KOPT-K1 (cell line): ENCODE results near the gene ADD1.
"Not testable (repeated sequence)": the region's sequence is repeated elsewhere in the genome, so short reads cannot be mapped to it uniquely, and the experiment has no call there.

Experiments used
- H3K27ac ChIP-seq: fragments of 200-600 bp; sonication (generic); 2 replicates; pipeline ENCODE4 v1.5.1; 2016; ENCODE audit warnings: antibody characterized with exemption, mild to moderate bottlenecking, low read depth, low read length; ENCODE audit not compliant: poor library complexity, severe bottlenecking
- H3K36me3 ChIP-seq: fragments of 200-600 bp; sonication (generic); 2 replicates; pipeline ENCODE4 v1.5.1; 2017; ENCODE audit warnings: antibody characterized with exemption, mild to moderate bottlenecking, low read length, moderate library complexity; ENCODE audit not compliant: insufficient read depth
- H3K9me3 ChIP-seq: fragments of 200-600 bp; sonication (generic); 2 replicates; pipeline ENCODE4 v1.5.1; 2017; ENCODE audit warnings: antibody characterized with exemption, low read length, mild to moderate bottlenecking; ENCODE audit not compliant: insufficient read depth, poor library complexity, severe bottlenecking

The ADD1 gene

DNA sequence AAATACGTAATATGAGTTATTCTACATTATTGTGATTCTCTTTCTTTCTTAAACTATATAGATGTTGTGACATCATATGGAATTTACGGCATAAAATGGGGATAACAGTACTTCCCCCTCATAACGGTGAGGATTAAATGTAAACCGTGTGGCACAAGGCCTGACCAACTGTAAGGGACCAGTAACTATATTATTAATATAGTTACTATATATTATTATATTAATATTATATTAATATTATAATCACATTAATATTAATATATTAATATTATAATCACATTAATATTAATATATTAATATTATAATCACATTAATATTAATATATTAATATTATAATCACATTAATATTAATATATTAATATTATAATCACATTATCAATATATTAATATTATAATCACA lies 116.8 kb downstream of the ADD1 start:
- H3K9me3 ChIP-seq, H3K27ac ChIP-seq: not testable (repeated sequence)
- peaks cover 56% of the 10 kb centered on the region for H3K36me3 ChIP-seq

DNA sequence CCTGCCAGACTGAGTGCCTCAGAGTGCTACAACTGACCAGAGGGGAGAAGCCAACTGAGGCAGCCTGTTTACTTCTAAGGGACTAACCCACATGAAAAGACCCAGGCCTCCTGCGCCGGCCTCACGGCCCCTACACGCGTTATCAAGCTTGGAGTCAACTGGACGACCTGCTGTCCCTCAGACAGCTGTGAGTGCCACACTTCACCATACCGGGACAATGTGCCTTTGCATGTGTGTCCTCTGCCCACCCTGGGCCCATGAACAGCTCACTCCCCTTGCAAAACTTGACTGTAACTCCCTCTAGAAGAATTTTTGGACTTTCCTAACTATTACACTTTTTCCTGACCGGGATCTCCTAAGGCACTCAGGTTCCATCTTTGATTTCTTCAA lies 117.8 kb downstream of the ADD1 start:
- H3K9me3 ChIP-seq, result no peaks in the 10 kb centered on the region

DNA sequence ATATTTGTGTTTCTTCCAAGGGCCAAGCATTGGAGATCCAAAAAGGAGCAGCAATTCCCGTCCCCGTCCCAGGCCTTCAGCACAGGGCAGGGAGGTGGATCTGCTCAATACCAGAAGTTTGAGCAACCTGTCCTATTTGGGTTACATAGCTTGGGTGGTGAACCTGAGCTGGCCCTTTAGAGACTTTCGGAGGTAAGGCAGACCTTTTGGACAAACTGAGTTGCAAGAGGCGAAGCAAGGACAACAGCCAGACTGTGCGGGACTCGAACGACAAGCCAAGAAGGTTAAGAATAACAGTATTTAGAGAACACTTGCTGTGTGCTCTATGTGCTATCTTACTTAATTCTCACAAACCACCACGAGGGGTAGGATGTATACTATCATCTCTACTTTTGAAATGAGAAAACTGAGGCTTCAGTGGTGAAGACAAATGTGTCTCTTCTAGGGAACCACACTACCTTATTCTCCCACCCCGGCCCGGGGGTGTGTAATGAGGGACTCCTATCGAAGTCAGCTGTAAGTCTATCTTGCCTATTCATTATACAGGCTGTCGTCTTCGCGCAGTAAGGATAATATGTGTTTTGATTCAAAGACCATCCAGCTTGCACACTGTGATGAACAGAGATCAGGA lies 118.3 kb downstream of the ADD1 start:
- Histone ChIP-seq H3K9me3 (no peaks in the 10 kb centered on the region), H3K36me3 (peaks cover 41% of the 10 kb centered on the region), H3K27ac (peak overlapping the region; percentile 82)

More for the DNA sequence above, 117.8 kb downstream of the ADD1 start:
- Histone ChIP-seq H3K36me3 (peaks cover 46% of the 10 kb centered on the region), H3K27ac (peak overlapping the region; percentile 82)

DNA sequence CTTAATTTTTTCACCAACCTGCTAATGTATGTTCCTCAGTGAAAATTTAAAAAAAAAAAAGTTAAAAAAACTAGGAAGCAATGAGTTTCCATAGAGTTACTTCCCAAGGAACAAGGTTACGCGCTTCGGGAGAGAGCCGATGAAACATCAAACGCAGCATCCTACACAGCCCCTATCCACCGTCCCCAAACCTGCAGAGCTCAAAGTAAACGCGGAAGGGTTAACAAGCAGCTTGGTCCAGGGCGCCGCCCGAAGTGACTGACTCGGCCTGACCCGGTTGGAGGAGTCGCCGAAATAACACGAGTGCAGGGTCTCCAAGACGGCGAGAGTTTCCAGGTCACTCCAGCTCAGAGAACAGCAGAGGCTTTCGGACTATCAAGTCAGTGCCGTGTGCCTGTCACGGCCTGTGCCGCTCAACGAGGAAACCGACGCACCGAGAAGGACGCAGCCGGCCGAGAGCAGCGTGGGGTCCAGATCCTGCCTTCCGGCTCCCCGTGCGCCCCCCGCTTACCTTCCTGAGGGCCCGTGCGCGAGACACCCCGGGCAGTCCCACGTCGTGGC lies 119.0 kb downstream of the ADD1 start:
- Histone ChIP-seq H3K27ac (peak overlapping the region; percentile 82), H3K9me3 (no peaks in the 10 kb centered on the region), H3K36me3 (peaks cover 33% of the 10 kb centered on the region)

DNA sequence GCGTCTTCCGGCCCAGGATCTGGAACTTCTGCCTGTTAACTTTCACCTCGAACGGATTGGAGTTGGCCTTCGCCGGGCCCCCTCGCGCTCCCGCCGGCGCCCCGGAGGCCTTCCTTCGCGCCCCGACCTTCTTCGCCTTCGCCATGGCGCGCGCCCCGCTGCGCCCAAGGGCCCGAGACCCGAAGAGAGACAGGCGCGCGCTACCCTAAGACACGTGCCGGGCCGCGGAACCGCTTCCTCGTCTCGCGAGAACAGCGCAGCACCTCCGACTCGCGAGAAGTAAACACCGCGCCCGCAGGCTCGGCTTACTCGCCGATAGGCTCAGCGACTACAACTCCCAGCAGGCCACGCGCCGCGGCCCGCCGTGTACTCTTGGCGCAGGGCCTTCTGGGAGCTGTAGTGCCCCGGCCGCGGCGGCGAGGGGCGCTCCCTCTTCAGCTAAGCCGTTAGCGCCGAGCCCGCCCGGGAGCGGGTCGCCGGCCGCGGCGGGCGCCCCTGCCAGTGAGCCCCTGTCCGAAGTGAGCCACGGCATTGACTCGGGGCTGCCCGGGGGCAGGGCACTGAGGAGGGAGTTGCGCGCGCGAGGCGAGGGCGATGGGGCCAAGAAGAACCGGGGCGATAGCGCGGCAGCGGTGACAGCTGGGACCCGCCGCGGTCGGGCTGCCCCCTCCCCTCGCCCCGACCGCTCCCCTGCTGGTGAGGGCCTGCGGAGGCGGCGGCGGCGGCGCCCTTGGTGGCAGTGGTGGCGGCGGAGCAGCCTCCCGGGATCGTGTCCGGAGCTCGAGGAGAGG lies 119.7 kb downstream of the ADD1 start, which contains the start of the genes GRK4 and NOP14:
Gene GRK4 (plus strand): TSS at position 397 of the 791 bp plus-strand sequence. CDS start 500 bp downstream, outside the sequence.
Gene NOP14 (minus strand): TSS at position 232 of the 791 bp plus-strand sequence. CDS start 87 bp downstream, at position 145.
- Histone ChIP-seq H3K36me3 (peaks cover 27% of the 10 kb centered on the region), H3K27ac (peak within 1 kb of the TSS; percentile 82), H3K9me3 (no peaks in the 10 kb centered on the region)

DNA sequence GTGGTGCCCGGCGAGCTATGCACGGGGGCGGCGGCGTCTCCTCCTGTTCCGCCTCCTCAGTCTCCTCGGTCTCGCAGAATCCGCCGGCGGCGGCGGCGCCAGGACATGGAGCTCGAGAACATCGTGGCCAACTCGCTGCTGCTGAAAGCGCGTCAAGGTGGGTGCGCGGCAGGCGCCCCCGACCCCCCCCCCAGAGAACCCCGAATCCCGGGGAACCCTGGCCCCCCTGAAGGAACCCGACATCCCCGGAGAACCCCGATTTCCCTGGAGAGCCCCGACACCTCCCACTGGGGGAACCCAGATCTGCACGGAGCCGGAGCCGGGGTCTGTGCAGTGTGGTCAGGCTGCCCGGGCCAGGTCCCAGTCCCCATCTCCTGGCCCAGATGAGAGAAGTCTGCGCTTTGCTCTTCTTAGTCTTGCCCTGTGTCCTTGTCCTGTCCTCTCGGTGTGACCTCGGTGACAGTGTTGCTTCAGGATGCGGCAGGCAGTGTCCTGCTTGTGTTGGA lies 120.4 kb downstream of the ADD1 start:
- H3K36me3 ChIP-seq, result peaks cover 20% of the 10 kb centered on the region
- H3K27ac ChIP-seq, result peak overlapping the region; percentile 82
- no peaks in the 10 kb centered on the region for H3K9me3 ChIP-seq

DNA sequence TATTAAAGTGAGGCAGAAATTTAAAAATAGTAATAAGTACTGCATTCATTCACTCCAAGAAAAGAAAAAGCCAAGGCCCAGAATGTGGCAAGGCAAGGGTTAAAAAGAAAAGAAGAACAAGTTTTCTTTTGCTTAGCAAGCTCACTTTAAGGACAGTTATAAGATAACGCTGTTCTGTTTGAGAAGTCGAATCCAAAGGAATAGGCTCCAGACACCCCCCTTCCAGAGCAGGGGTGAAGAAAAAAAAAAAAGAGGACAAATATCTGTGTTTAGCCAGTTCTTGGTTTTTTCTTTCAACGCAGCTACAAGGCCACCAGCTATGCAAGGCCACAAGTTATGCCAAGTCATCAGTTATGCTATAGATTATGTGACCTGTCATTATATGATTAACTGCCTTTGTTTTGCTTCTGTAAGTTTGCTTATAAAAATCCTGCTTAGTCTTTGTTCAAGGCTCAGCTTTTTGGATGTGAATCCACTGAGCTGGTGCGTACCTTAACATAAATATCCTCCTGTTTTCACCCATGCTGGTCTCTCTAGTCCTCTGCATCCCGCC lies 121.1 kb downstream of the ADD1 start:
- H3K36me3 ChIP-seq, result peaks cover 13% of the 10 kb centered on the region
- H3K9me3 ChIP-seq, result no peaks in the 10 kb centered on the region
- no peak overlapping the region for H3K27ac ChIP-seq

DNA sequence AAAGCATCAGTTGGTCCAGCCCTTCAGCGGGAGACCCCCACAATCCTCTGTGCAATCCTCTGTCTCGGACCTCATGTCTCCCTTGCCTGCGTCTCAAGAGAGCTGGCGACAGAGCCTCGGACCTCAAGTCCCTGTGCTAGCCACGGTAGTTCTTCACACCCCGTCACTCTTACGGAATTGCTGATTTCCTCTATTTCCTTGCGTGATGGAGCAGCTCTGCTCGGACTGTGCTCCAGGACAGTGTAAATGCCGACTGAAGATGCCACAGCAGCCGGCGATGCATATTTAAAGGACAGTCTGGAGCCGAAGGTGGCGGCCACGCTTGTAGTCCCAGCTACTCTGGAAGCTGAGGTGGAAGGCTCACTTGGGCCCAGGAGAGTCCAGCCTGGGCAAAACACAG lies 121.6 kb downstream of the ADD1 start:
- Histone ChIP-seq H3K36me3 (peaks cover 8% of the 10 kb centered on the region), H3K27ac (no peak overlapping the region), H3K9me3 (no peaks in the 10 kb centered on the region)

DNA sequence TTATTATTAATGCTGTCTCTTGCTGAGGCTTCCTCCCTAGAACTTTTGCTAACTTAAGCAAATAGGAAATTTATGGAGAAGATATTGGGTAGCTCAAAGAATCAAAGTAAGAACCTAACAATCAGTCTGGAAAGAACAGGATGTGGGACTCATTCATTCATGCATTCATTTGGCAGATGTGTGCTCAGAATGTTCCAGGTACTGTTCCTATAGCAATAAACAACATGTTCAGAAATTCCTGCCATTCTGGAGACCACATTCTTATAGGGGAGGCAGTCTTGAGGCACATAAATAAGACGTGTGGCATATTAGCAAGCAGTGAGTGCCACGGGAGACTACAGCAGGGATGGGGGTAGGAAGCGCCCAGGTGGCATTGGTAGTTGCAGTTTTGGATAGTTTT lies 124.7 kb downstream of the ADD1 start:
- Histone ChIP-seq H3K36me3 (no peaks in the 10 kb centered on the region), H3K27ac (no peak overlapping the region), H3K9me3 (no peaks in the 10 kb centered on the region)

DNA sequence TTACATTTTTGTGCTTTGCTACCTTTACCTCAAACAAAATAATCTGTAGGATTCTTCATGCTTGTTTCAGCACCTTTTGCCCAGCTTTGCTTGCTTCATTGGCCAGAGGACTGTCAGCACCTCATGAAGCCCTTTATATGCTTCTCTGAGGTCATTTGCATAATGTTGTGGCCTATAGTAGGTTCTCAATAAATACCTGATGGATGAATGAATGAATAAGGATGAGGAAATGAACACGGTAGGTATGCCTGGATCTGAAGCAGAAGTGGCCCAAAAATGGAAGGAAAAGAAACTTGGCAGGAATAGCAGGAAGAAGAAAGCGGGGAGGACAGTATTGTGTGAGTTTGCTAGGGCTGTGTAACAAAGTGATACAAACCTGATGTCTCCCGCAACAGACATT lies 127.6 kb downstream of the ADD1 start:
- no peaks in the 10 kb centered on the region for H3K36me3 ChIP-seq

DNA sequence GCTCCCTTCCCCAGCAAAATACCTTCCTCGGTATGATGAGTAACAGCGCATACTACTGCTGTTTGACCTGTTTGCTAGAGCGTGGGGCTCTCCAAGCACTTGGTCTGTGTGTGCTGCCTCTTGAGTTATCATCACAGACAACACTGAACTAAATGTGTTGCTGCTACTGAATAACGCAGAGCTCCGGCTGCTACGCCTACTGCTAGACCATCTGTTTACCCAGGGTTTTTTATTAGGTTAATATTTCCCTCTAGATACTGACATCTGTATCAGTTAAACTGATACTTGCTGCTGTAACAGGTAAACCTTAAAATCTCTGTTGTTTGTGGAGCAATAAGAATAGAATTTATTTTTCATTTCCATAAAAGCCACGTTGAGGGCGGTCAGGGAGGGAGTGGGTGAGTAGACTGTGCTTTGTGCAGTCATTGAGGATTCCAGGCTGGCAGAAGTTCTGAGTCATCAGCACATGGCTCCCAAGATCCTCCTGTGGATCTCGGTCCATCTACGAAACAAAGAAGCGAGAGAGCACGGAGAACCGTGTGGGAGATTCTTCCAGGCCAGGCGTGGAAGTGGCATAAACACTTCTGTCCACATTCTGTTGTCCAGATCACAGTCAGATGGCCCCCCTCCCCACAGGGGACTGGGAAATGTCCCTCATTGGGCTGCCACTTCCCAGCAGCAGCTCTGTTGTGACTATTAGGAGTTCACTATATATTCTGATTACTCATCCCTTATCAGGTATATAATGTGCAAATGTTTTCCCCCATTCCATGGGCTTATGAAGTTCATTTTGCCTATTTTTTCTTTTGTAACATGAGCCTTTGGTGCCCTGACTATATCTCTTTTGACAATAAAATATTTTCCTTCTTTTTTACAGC lies 133.8 kb downstream of the ADD1 start:
- Histone ChIP-seq H3K9me3 (peaks cover 29% of the 10 kb centered on the region), H3K27ac (no peak overlapping the region), H3K36me3 (no peaks in the 10 kb centered on the region)

More for the DNA sequence above, 127.6 kb downstream of the ADD1 start:
- H3K9me3 ChIP-seq, result no peaks in the 10 kb centered on the region
- H3K27ac ChIP-seq, result no peak overlapping the region
